Stomach (tissue), 9 donors: ENCODE measurements around the gene F10. TPM values are rescaled to one million over a fixed set of nuclear protein-coding genes. Genes with fewer than 3 reads are reported as not detected.

Experiments
- DNase-seq, 2 donors: peaks; one replicate each; pipeline versions ENCODE4 v3.0.0 to v3.0.0-alpha.2; 2013 to 2019
- H3K27ac ChIP-seq, 5 donors: fragments of 200-600 bp in 4 of 5; sonication (generic) in 4 of 5; one replicate each; pipeline ENCODE4 v1.5.1; 2013 to 2019; ENCODE audit warnings: mild to moderate bottlenecking in 1 of 5, moderate library complexity in 1 of 5
- H3K27me3 ChIP-seq, 3 donors: fragments of 200-600 bp; sonication (generic); one replicate each; pipeline ENCODE4 v1.5.1; 2017 to 2019; ENCODE audit warnings: mixed run types in 1 of 3
- H3K36me3 ChIP-seq, 4 donors: fragments of 200-600 bp; sonication (generic); 1 replicate in 3 of 4; 2 replicates in 1 of 4; pipeline ENCODE4 v1.5.1; 2016 to 2019
- H3K4me1 ChIP-seq, 4 donors: fragments of 200-600 bp; sonication (generic); one replicate each; pipeline ENCODE4 v1.5.1; 2016 to 2019
- H3K4me3 ChIP-seq, 4 donors: fragments of 200-600 bp; sonication (generic) in 3 of 4; one replicate each; pipeline ENCODE4 v1.5.1; 2016 to 2019; ENCODE audit warnings: mild to moderate bottlenecking in 1 of 4
- H3K9me3 ChIP-seq, 4 donors: fragments of 200-600 bp; sonication (generic); one replicate each; pipeline ENCODE4 v1.5.1; 2016 to 2019
- CTCF ChIP-seq, 7 experiments: fragments of 450-650 bp in 4 of 7; fragments of 200-600 bp in 3 of 7; sonication (generic) in 3 of 7; IDR thresholded peaks; one replicate each; pipeline ENCODE4 v1.5.1; 2016 to 2019; ENCODE audit warnings: antibody characterized with exemption in 7 of 7, control low read depth in 2 of 7, mild to moderate bottlenecking in 1 of 7
- EP300 ChIP-seq: sonication (generic); formaldehyde crosslinking; IDR thresholded peaks from one replicate; pipeline ENCODE4 v1.6.1; 2017; ENCODE audit warnings: antibody characterized with exemption
- POLR2A ChIP-seq, 4 donors: fragments of 450-650 bp; IDR thresholded peaks; one replicate each; pipeline ENCODE4 v1.6.1; 2016; ENCODE audit warnings: antibody characterized with exemption in 4 of 4, control low read depth in 2 of 4, mild to moderate bottlenecking in 1 of 4, moderate library complexity in 1 of 4
- POLR2AphosphoS5 ChIP-seq, 3 donors: sonication (generic); formaldehyde crosslinking; IDR thresholded peaks; one replicate each; pipeline ENCODE4 v1.6.1; 2016; ENCODE audit warnings: antibody characterized with exemption in 3 of 3
- WGBS, 5 donors: extraction: QIAGEN DNeasy Blood & Tissue Kit in 3 of 5; methylation state at CpG; one replicate each; pipeline versions ENCODE4 v1.1.5 to v1.1.7; 2013 to 2018; 5-methylcytosine and 5-hydroxymethylcytosine counted together
- intact Hi-C: fragments of 100-400 bp; cut with DNase I; formaldehyde crosslinking; loops from one replicate; pipeline ENCODE4 v1.15.1; 2023; ENCODE audit warnings: low total_unique reads
- polyA plus RNA-seq, 3 donors: library from polyadenylated mRNA; stranded (reverse); fragments of 200-250 nt; gene quantifications; one replicate each; pipeline ENCODE4 v1.2.3, GENCODE V29; 2013
- total RNA-seq, 5 donors: library from RNA; depleted of rRNA; stranded (reverse); fragments of >200 nt; gene quantifications; one replicate each; pipeline versions ENCODE4 v1.1.0 to v1.2.3, GENCODE V29; 2014 to 2016
- donor health status: healthy with polysubstance abuse.
- donor health status: Bipolar disorder and iron deficiency.
- donor health status: healthy.

F10 gene
- total and polyA plus RNA-seq, 8 donors = 0.45 to 14.9 (median 3.3) TPM; not detected in 2

GRCh38 chr13:113114511-113115362 lies 7.9 kb upstream of the F10 start:
- H3K27ac ChIP-seq = no peak overlapping the region
- H3K9me3 ChIP-seq = no peaks in the 10 kb centered on the region
- no peak for TF ChIP-seq POLR2A (IDR thresholded peaks at IDR 0.05)
- no peak for TF ChIP-seq CTCF (IDR thresholded peaks at IDR 0.05)
- no peak for TF ChIP-seq EP300
- TF ChIP-seq POLR2AphosphoS5 (IDR thresholded peaks at IDR 0.05) = no peak
- peak in 1 of 2 donors; percentile 20 for DNase-seq
- WGBS, 5 donors = 86 to 97% (median 89%) methylated on average over 17 of the region's 17 CpGs
- intact Hi-C loops = no loop called here
- no peaks in the 10 kb centered on the region for H3K36me3 ChIP-seq
- H3K4me1 ChIP-seq = peaks cover 11 to 14% (median 13%) of the 10 kb centered on the region in 4 donors
- H3K27me3 ChIP-seq = peaks cover 12 to 31% (median 18%) of the 10 kb centered on the region in 3 donors
- H3K4me3 ChIP-seq = no peak overlapping the region

GRCh38 chr13:113115363-113116205 lies 7.0 kb upstream of the F10 start:
- H3K9me3 ChIP-seq = no peaks in the 10 kb centered on the region
- TF ChIP-seq POLR2A (IDR thresholded peaks at IDR 0.05) (no peak), EP300 (no peak), CTCF (IDR thresholded peaks at IDR 0.05) (no peak), POLR2AphosphoS5 (IDR thresholded peaks at IDR 0.05) (no peak)
- no peaks in the 10 kb centered on the region for H3K36me3 ChIP-seq
- WGBS, 5 donors = 74 to 83% (median 81%) methylated on average over 14 to 21 of the region's 21 CpGs
- intact Hi-C loops = no loop called here
- no peak overlapping the region for H3K4me3 ChIP-seq
- DNase-seq = peak in 1 of 2 donors; percentile 16
- H3K4me1 ChIP-seq = peaks cover 2 to 5% (median 5%) of the 10 kb centered on the region in 4 donors
- peaks cover 4 to 23% (median 10%) of the 10 kb centered on the region in 3 donors for H3K27me3 ChIP-seq
- no peak overlapping the region for H3K27ac ChIP-seq

- Histone ChIP-seq H3K27ac (no peak overlapping the region), H3K4me1 (no peaks in the 10 kb centered on the region), H3K27me3 (peaks cover 0 to 16% (median 5%) of the 10 kb centered on the region in 3 donors), H3K4me3 (no peak overlapping the region), H3K36me3 (no peaks in the 10 kb centered on the region), H3K9me3 (no peaks in the 10 kb centered on the region)
- WGBS, 5 donors = 77 to 89% (median 83%) methylated on average over 10 of the region's 10 CpGs
- no peak for TF ChIP-seq POLR2A (IDR thresholded peaks at IDR 0.05)
- no peak for TF ChIP-seq CTCF (IDR thresholded peaks at IDR 0.05)
- TF ChIP-seq POLR2AphosphoS5 (IDR thresholded peaks at IDR 0.05) = no peak
- no peak for TF ChIP-seq EP300
- DNase-seq = peak in 1 of 2 donors; percentile 11
- intact Hi-C loops = no loop called here
These were observed 6.3 kb upstream of the F10 start for GRCh38 chr13:113116206-113116800.

- Histone ChIP-seq H3K27me3 (peaks cover 0 to 13% (median 5%) of the 10 kb centered on the region in 3 donors), H3K4me1 (peaks cover 1 to 5% (median 3%) of the 10 kb centered on the region in 4 donors), H3K4me3 (no peak overlapping the region), H3K9me3 (no peaks in the 10 kb centered on the region), H3K36me3 (no peaks in the 10 kb centered on the region), H3K27ac (no peak overlapping the region)
- 86 to 92% (median 89%) methylated on average over 10 of the region's 10 CpGs for WGBS, 5 donors
- DNase-seq = peak in 1 of 2 donors; percentile 9
- TF ChIP-seq POLR2AphosphoS5 (IDR thresholded peaks at IDR 0.05) (no peak), EP300 (no peak), CTCF (IDR thresholded peaks at IDR 0.05) (no peak), POLR2A (IDR thresholded peaks at IDR 0.05) (no peak)
- intact Hi-C loops = no loop called here
These were observed 5.7 kb upstream of the F10 start for GRCh38 chr13:113116871-113117271.
